HG03460 (cell line): ENCODE results near the gene RGS2.

Experiments
- ATAC-seq: cut with Tn5 transposase; IDR thresholded peaks from one replicate; pipeline ENCODE4 v1.9.1; 2021; ENCODE audit not compliant: unreplicated experiment

The RGS2 gene, protein sequence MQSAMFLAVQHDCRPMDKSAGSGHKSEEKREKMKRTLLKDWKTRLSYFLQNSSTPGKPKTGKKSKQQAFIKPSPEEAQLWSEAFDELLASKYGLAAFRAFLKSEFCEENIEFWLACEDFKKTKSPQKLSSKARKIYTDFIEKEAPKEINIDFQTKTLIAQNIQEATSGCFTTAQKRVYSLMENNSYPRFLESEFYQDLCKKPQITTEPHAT

DNA sequence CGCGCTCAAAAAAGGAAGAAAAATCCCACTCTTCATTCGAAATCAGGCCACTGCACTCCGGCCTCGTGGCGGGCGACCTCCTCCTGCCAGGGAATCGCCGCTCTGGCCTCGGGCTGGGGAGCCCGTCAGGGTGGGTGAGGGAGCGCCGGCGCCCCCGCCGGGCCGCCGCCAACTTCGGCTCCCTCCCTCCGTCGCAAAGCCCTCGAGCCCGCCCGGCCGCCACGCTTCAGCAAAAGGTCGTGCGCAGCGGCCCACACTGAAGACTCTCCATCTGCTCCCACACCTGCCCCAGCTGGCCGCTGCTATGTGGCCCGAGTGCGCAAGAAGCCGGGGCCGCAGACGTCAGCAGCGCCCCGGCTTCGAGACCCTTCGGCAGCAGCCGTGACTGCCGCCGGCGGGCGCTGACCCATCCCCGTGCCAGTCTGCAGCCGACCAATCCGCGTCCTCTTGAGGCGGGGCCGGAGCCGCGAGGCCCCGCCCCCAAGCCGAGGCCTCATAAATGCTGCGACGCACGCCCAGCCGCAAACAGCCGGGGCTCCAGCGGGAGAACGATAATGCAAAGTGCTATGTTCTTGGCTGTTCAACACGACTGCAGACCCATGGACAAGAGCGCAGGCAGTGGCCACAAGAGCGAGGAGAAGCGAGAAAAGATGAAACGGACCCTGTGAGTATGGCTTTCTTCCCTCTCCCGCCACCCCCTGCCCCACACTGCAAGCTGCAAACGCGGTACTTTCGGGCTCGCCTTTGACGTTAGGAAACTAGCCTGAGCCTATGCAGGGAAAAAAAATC is at the start of gene RGS2:
RGS2 (plus strand) TSS at position 522 of the 789 bp plus-strand sequence; CDS start at position 555, 33 bp downstream.
- peak; percentile 82 for ATAC-seq

DNA sequence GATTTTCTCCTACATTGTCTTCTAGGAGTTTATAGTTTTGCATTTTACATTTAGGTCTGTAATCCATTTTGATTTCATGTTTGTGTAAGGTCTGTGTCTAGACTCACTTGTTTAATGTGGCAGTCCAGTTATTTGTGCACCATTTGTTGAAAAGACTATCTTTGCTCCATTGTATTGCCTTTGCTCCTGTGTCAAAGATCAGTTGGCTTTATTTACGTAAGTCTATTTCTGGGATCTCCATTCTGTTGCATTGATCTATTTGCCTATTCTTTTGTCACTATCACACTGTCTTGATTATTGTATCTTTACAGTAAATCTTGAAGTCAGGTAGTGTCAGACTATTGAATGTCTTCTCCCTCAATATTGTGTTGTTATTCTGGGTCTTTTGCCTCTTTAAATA is 49.7 kb upstream of the RGS2 start:
- ATAC-seq = no peak

DNA sequence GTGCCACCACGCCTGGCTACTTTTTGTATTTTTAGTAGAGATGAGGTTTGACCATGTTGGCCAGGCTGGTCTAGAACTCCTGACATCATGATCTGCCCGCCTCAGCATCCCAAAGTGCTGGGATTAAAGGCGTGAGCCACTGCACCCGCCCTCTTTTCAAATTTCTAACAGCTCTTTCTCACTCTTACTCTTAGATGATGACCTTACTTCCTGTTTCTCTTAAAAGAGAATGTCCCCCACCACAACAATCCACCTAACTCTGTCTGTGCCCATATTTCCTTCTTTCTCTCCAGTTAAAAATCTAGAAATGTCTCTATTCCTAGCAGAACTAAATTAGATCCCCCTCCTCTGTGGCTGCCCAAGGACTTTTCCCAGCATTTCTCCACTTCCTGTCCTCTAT is 46.6 kb upstream of the RGS2 start:
- ATAC-seq = no peak

DNA sequence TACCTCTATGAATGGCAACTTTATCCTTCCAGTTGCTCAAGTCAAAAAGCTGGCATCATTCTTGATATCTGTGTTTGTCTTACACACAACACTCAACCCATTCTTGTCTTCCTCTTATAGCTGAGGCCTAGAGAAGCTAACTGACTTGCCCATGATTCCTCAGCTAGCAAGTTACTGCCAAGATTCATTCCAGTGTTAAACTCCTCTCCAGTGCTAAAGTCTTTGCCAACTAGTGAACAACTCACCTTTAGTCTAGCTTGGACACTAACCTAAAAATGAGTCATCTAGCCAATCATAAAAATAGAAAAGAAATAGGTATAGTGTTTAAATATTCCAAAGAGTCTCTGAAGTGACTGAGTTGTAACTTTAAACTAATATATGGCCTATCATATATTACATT is 45.6 kb upstream of the RGS2 start:
- no peak for ATAC-seq

DNA sequence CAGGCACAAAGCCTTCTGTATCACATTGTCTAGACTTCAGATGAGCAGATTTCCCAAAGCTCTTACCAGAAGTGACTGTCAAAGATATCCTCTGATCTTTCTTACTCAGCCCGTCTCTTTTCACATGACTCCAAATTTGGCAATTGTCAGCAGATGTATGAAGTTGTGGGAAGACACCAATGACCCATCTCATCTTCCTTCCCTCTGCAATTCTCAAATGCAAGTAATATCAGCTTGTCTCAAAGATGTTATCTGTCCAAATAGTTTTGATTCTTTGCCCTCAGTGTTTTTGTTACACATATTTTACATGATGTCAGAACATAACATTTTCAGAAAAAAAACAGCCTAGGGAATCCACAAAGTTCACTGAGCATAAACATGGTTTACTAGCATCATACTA is 45.1 kb upstream of the RGS2 start:
- ATAC-seq = no peak

DNA sequence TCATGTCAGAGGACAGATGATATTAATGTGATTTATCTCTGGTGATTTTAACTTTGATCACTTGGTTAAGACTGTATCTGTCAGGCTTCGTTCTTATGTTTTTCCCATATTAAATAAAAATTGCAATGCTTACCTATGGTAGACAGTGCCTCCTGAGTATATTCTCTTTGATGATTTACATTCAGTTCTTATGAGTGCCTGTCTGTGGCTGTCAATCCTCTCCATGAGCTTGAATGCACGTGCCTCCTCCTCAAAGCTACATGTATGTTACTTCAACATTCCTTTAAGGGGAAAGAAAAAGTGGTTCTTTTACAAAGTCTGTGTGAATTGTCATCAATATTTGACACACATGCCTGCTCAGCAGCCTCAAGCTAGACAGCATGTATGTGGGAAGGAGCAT is 44.2 kb upstream of the RGS2 start:
- ATAC-seq = no peak

DNA sequence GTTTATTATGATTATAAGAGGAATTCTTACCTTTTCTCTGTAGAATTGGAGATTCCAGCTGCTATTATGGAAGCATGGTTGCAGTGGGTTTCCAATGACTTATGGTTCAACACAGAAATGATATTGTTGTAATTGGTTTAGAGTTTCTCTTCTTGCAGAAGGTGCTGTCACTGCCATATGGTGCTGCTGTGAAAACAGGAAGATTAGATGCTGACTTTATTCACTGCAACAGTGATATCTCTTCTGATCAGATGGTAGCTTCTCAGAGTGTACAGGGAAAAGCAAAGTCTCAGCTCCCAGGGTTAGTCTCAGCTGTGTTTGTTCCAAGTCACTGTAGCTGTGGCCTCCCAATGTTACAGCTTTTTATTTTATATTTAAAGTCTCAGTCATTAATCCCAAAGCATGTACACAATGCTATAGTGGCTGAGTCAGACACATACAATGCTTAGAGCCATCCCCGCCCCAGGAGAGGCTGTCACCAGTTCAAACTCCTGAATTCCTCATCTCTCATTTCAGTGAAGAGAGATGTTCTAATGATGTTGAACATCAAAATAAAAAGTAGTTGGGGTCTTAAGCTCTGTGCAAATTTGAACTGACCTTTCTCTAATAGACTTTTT is 42.7 kb upstream of the RGS2 start:
- ATAC-seq = no peak

DNA sequence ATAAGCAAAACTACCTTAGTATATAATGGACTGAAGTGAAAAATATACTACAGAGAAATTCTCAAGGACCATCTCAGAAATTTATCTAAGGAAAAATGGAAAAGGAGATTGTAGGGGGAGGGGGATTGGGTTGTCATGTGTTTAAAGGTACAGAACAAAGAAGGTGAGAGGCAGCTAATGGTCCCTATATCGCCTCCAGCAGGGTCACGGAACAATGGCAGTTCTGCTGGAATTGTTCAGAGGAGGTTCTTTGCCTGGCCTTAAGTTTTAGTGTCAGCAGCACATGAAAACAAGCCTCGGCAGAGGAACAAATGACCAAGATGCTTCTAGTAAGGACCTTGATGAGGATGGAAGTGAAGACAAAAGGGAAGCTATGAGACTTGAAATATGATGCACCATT is 42.0 kb upstream of the RGS2 start:
- no peak for ATAC-seq

DNA sequence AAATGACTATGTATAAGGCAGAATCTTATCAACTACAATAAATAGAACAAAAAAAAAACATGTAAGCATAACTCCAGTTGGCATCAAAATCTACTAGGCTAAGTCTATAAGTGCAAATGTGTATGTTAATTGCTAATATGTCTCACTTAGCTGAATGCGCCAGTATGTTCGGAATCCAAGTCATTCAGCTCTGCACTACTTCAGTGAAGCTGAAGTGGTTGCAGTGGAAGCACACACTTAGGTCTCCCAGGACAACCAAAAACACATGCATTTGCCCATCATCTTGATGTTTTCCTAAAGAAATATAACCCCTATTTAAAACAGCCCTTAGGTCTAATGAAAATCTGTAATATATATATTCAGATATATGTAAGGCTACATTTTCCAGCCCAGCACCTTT is 41.0 kb upstream of the RGS2 start:
- no peak for ATAC-seq

DNA sequence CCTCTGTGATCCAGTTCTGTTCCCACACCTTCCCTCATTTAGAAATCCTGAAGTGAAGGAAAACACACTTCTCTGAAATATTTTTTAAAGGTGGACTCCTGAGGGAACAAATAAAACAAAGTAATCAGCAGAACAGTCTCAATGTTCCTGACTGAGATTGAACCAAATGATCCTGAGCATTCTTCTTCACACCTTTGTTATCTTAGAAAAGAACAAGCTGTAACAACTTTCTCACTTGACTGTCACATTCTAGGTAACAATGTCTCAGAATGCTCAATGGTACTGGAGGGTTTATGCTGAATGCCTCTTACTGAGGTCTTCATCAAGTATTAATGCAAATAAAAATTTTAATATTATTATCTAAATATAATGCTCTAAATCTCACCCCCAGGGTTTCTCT is 40.4 kb upstream of the RGS2 start:
- no peak for ATAC-seq

DNA sequence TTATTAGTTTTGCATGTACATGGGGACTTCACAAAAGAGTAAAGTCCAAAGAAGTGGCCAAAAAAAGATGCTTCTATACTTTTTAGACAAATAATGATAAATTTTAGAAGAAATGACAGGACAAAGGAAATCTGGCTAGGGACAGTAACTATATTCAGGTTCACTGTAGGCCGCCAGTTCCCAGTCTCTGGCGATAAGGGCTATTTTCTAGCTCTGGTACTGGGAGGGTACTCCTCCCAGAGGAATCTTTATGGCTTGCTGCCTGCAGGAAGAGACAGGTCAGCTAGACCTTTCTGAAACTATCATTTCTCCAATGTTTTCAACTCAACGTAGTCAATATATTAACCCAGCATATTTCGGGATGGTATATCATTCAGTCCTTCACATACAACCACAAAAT is 37.5 kb upstream of the RGS2 start:
- ATAC-seq = no peak

DNA sequence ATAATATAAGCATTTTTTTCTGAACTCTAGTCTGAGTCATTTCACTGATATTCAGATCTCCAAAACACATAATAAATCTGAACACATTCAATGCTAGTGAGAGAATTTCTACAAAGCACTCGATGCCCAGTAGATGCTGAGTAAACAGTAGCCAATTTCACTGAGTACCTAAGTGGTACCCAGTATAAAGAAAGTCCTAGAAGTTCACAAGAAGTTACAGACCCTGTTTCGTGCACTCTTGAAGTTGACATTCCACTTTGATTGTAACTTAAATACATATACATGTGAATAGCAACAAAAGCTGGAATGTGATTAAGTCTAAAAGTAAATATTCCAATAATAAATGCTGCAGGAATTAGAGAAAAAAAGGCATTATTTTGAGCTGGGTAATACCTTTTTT is 33.2 kb upstream of the RGS2 start:
- ATAC-seq = no peak

DNA sequence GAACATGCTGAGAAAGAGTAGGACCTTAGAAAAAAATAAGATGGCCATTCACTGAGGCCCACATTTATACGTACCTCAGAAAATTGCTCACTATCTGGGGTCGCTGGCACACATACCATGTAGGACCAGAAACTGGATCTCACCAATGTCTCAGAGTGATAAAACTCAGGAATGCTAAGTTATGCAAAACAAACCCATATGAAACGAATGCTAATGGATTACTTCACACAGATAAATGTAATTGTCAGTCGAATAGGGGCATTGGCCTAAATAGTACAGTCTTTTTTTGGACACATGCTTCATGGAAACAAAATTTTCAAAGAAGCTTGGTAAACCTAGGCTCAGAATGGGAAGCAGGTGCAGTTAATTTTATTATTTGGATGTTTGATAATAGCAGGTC is 32.6 kb upstream of the RGS2 start:
- ATAC-seq = no peak

DNA sequence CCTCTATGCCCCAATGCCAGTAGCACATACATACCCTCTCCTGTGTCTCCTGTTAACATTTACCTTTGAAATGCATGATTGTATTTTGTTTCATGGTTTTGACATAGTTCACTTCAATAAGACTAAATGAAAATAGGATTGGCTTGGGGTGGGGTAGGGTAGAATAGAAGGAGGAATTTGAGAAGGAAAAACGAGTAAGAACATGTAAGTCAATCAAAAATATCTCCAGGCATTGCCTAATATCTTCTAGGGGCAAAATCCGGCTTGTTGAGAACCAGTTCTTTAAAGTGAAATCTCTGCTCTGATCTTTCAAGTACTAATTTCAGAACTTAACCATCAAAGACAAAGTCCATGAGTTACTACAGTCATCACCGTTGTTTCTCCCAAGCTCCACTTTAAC is 31.8 kb upstream of the RGS2 start:
- no peak for ATAC-seq

DNA sequence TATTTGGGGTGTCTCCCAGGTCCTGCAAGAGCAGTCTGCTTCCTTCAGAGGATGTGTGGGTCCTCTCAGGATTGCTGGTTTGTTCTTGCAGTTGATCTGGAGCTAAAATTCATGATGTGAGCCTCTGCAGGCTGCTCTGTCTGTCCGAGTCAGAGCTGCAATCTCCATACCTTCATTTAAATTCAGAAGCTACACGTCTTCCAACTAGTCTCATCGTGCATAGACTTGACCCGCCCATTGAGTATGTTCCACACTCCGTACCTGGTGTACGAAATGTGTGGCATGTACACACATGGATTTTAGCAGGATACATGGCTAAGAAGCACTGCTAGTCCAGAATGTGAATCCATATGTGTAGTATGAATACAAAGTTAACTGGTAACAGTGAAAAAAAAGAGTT is 25.0 kb upstream of the RGS2 start:
- ATAC-seq = no peak

DNA sequence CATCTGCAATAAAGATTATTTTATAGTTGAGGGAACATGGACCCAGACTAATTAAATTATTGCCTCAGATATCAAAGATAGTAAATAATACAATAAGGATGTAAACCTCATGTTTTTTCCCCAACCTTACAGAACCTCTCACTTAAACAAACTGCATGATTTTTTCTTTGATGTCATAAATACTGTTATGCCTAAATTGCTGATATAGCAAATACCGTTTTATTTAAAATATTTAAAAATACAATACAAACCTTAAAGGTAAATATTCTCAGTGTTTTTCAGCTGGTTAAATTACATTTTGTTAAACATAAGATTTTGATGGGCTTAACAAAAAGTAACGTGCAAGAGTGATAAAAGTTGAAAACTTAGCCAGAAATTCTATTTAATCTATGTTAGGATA is 24.4 kb upstream of the RGS2 start:
- ATAC-seq = no peak

DNA sequence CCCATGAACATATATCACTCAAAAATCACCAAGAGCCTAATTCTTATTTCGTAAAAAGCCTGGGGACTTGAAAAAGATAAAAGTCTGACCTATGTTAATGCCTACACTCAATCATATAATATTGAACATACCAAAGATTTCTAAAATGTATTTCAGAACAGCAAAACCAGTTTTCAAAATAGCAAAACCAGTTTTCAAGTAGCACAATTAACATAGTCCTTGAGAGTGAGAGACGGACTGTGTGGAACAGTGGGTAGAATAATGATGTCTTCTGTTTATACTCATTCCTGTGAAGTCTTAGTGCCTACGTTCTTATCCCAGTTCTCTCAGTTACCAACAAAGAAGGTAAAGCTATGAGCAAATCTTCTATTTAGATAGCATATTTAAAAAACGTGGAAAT is 22.3 kb upstream of the RGS2 start:
- ATAC-seq = no peak

DNA sequence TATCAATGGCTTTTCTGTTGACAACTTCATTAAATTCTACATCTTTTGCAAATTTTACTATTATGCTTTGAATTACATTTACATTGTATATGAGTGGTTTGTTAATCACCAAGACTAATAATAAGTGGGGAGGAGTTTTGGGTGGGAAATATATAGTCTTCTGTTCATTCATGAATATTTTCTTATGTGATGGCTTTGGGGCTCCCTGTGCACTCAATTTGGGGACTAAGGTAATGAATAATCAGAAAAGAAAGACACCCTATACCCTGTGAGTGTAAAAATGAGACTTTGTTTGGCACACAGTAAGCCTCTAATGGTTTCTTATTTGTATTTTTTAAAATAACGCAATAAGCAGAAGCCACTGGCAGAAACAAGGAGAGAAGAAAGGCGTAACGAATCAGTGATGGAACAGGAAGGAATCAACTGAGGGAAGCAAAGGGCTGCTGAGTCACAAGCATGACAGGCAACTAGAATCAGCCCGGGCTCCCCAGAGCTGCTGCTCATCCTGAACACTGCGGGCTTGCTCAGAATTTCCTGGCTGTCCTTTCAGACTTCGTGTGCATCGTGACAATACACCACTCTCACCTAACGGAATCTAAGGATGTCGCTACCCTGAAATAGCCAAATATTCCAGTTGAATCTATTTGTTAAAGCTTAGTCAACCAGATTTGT is 20.8 kb upstream of the RGS2 start:
- ATAC-seq = no peak

DNA sequence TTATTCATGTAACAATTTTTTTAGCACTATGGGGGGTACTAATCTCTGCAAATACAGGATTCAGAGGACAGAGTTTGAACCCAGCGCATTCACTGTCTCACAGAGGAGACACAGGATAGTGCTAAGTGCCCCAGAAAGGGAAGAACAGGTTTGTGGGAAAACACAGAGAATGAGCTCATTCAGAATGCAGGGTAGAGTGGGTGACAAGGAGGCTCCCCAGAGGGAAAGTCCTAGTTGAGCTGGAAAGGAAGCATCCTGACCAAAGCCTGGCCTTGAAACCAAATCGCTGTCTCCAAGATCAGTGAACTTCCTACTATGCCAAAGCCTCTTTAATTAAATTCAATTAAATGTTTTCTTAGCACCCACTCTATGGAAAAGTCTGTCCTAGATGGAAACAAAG is 19.0 kb upstream of the RGS2 start:
- no peak for ATAC-seq

DNA sequence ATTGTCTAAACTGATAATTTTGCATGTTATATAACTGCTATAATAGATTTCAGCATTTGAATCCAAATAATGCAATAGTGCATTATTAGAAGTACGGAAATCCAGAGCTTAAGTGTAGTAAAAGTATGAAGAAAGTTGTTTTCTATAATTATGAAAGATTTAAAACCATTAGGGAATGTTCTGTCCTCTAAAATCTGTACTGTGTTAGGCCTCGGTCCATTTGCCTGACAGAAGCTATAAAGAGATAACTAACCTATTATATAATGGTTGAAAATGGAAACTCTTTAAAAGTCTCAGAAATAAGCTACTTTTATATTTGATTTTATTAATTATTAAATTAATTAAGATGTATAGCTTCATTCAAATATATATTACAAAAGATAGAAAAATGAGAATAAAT is 16.2 kb upstream of the RGS2 start:
- ATAC-seq = no peak

DNA sequence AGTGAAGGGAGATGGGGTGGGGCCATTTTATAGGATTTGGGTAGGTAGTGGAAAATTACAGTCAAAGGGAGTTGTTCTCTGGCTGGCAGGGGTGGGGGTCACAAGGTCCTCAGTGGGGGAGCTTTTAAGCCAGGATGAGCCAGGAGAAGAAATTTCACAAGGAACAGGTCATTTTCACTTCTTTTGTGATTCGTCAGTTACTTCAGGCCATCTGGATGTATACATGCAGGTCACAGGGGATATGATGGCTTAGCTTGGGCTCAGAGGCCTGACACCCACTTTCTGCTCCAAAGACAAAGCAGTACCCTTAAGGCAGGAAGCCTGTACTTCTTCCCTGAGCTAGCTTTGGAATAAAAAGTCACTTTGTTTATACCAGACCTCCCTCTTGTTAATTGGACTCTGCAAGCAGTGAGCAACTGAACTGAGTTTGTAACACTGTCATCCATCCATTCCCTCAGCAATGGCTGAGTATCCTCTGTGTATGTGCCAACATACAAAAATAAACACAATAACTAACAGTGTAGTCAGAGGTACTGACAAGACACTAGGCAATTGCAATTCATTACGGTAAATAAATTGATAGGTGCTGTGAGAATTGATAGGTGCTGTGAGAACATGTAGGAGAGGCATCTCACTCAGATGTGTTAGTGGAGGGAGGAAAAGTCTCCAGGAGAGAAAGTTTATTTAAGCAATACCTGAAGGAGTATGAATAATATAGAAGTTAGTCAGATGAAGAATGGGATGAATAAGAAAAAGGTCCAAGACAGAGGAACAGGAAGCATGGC is 14.7 kb upstream of the RGS2 start:
- no peak for ATAC-seq
